ENCODE data around the gene CYP2S1.

The CYP2S1 gene

DNA sequence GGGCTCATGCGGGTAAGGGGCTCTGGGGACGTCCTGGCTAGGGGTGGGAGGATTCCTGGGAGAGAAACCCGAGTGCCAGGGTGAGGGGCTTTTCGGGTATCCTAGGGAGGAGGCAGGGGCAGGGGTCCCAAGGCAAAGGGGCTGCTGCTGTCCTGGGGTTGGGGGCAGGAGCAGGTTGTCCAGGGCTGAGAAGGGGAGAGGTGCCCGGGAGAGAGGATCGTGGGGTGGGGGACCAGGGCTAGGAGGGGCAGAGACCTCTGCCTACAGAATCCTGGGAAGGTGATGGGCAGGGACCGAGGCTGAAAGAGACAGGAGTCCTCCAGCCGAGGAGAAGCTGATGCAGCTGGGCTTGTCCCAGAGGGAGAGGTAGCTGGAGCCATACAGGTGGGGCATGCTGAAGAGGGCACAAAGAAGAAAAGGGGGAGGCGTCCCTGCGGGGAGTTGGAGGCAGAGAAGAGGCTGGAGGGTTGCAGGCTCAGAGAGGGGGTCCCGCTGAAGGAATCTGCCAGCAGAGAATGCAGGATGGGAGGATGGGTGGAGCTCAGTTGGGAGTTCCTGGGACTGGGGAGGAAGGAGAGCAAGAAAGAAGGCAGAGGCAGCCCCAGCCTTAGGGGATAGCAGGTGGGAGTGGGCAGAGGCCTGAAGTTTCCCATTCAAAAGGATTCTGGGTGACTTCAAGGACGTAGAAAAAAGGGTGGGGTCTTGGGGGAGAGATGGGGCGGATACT is 574 bp downstream of the CYP2S1 start:
- no peak for DNase-seq (ENCODE audit: extremely low read depth in 1 of 2, low read depth in 1 of 2)

GRCh38 chr19:41194157-41194552 is 1.1 kb downstream of the CYP2S1 start:
- DNase-seq (ENCODE audit: extremely low read depth in 1 of 2, low read depth in 1 of 2) = no peak

GRCh38 chr19:41195675-41196497 is 2.9 kb downstream of the CYP2S1 start:
- no peak for DNase-seq (ENCODE audit: extremely low read depth in 1 of 2, low read depth in 1 of 2)

DNA sequence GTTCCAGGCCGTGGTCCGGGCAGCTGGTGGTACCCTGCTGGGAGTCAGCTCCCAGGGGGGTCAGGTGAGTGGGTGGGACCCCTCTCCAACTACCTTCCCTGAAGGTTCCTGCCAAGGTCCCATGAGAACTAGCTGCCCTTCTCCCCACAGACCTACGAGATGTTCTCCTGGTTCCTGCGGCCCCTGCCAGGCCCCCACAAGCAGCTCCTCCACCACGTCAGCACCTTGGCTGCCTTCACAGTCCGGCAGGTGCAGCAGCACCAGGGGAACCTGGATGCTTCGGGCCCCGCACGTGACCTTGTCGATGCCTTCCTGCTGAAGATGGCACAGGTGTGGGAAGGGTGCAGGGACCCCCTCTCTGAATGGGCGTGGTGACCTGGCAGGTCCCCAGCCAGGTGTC is 5.5 kb downstream of the CYP2S1 start:
- DNase-seq (ENCODE audit: extremely low read depth in 1 of 2, low read depth in 1 of 2) = no peak

DNA sequence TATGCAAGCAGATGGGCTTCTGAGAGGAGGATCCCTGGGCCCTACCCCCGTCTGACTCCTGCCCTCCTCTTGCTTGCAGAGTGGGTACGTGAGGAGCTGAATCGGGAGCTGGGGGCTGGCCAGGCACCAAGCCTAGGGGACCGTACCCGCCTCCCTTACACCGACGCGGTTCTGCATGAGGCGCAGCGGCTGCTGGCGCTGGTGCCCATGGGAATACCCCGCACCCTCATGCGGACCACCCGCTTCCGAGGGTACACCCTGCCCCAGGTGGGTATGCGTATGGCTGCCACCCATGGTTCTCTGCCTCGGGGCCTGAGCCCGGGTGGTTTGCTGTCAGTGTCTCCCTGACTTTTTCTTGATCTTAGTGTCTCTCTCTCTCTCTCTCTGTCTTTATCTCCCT is 10.4 kb downstream of the CYP2S1 start:
- DNase-seq (ENCODE audit: extremely low read depth in 1 of 2, low read depth in 1 of 2) = no peak

DNA sequence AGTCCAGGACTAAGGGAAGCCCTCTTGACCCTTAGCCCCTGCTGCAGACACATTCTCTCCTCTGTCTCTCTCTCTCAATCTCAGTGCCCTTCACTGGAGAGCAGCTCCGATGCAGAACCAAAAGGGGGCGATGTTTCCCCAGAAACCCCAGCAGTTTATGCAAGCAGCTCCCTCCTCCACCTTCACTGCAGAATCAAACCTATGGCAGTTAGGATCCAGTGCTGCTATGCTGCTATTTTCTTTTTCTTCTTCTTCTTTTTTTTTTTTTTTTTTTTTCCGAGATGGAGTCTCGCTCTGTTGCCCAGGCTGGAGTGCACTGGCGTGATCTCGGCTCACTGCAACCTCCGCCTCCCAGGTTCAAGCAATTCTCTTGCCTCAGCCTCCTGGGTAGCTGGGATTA is 11.3 kb downstream of the CYP2S1 start:
- peak; percentile 52 to 73 for DNase-seq (ENCODE audit: extremely low read depth in 1 of 2, low read depth in 1 of 2)

GRCh38 chr19:41205995-41206394 is 13.0 kb downstream of the CYP2S1 start:
- DNase-seq (ENCODE audit: extremely low read depth in 1 of 2, low read depth in 1 of 2) = no peak

GRCh38 chr19:41206456-41206855 is 13.4 kb downstream of the CYP2S1 start:
- no peak for DNase-seq (ENCODE audit: extremely low read depth in 1 of 2, low read depth in 1 of 2)

DNA sequence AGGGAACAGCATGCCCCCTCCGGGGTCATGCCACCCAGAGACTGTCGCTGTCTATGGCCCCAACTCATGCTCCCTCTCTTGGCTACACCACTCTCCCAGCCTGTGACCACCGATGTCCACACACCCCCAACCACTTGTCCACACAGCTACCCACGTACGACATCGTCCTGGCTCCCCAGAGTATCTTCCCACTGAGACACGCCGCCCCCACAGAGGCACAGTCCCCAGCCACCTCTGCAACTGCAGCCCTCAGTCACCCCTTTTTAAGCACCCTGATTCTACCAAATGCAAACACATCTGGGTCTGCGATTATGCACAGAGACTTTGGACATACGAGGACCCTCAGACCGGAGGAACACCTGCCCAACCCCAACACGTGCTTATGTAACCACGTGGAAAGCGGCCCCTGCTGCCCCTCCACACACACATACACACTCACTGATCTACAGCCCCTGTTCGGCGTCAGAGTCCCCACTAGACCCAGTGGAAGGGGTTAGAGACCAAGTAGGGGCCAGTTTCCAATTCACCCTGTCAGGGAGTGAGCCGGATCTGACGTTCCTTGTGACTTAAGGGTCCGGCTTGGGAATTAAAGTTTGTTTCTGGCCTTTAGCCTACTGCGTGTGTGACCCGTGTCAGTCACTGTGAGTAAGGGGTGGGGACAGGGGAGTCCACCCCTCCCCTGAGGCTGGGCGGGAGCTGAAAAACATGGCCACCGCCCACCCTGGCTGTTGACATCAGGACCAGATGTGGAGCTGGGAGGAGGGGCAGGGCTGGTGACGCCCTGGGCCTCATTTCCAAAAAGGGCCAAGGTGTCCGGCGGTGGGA is 14.1 kb downstream of the CYP2S1 start:
- no peak for DNase-seq (ENCODE audit: extremely low read depth in 1 of 2, low read depth in 1 of 2)

DNA sequence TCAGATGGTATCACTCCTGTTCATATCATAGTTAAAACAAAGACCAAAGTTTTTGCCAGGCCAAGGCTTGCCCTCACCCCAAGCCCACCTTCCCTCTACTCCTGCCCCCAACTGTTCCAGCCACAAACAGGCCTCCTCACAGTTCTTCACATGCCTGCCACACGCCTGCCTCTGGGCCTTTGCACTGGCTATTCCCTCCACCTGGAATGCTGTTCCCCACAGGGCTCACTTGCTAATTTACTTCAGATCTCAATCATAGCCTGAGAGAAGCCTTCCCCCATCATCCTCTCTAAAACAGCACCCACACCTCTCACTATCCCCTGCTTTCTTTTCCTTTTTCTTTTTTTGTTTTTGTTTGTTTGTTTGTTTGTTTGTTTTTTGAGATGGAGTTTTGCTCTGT is 21.1 kb downstream of the CYP2S1 start:
- DNase-seq (ENCODE audit: extremely low read depth in 1 of 2, low read depth in 1 of 2) = no peak

GRCh38 chr19:41217741-41218140 is 24.7 kb downstream of the CYP2S1 start:
- DNase-seq (ENCODE audit: extremely low read depth in 1 of 2, low read depth in 1 of 2) = no peak

GRCh38 chr19:41218249-41218614 is 25.2 kb downstream of the CYP2S1 start:
- DNase-seq (ENCODE audit: extremely low read depth in 1 of 2, low read depth in 1 of 2) = no peak

GRCh38 chr19:41218615-41219507 is 25.8 kb downstream of the CYP2S1 start, which contains the start of gene AXL:
AXL (plus strand) TSS chr19:41219223; CDS start chr19:41219393, 170 bp downstream.
- no peak for DNase-seq (ENCODE audit: extremely low read depth in 1 of 2, low read depth in 1 of 2)

DNA sequence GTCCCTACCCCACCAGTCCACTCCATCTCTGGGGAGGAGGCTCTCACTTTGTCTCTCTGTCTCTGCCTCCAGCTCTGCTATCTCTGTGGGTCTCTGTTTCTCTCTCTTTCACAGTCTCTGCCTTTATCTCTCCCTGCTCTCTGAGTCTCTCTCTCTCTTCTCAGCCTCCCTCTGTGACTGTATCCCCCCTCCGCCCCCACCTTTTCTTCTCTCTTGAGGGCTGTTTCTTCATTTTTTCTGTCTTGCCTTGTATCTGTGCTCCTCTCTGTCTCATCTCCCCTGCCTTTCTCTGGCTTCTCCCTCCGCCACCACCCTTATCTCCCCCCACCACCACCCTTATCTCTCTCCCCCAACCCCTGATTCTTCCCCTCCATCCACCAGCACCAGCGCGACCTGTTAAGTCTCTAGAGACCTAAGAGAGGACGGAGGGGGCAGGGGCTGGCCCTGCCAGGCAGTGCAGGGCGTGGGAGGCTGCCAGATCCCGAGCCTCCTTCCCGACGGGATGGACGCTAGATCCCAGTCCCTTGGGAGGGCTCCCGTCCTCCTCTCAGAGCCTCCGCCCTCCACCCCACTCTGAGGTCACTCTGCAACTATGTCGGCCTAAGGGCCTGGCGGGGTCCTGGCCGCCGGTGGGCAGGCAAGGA is 27.0 kb downstream of the CYP2S1 start:
- DNase-seq (ENCODE audit: extremely low read depth in 1 of 2, low read depth in 1 of 2) = no peak

- DNase-seq (ENCODE audit: extremely low read depth in 1 of 2, low read depth in 1 of 2) = no peak
These were observed 27.8 kb downstream of the CYP2S1 start for GRCh38 chr19:41220811-41221210.

- DNase-seq (ENCODE audit: extremely low read depth in 1 of 2, low read depth in 1 of 2) = no peak
These were observed 28.6 kb downstream of the CYP2S1 start for GRCh38 chr19:41221514-41222205.

- DNase-seq (ENCODE audit: extremely low read depth in 1 of 2, low read depth in 1 of 2) = no peak
These were observed 29.2 kb downstream of the CYP2S1 start for GRCh38 chr19:41222240-41222639.

- DNase-seq (ENCODE audit: extremely low read depth in 1 of 2, low read depth in 1 of 2) = no peak
These were observed 30.6 kb downstream of the CYP2S1 start for GRCh38 chr19:41223431-41224234.

All from stimulated activated CD8-positive, alpha-beta memory T cell treated with anti-CD3 and anti-CD28 coated beads, Interleukin-7, amount 100 ng/mL, for 48 hours (primary cell).